Stimulated activated CD4-positive, alpha-beta T cell treated with anti-CD3 and anti-CD28 coated beads, TNF-alpha, amount 100 ng/mL, for 4 hours (primary cell): ENCODE measurements around the gene CACHD1.
"Not testable (repeated sequence)": the region's sequence is repeated elsewhere in the genome, so short reads cannot be mapped to it uniquely, and the experiment has no call there.

Experiments
- DNase-seq, 3 experiments: peaks; one replicate each; pipeline ENCODE4 v3.0.0-alpha.2; 2020; ENCODE audit warnings: low read depth in 3 of 3

The CACHD1 gene

DNA sequence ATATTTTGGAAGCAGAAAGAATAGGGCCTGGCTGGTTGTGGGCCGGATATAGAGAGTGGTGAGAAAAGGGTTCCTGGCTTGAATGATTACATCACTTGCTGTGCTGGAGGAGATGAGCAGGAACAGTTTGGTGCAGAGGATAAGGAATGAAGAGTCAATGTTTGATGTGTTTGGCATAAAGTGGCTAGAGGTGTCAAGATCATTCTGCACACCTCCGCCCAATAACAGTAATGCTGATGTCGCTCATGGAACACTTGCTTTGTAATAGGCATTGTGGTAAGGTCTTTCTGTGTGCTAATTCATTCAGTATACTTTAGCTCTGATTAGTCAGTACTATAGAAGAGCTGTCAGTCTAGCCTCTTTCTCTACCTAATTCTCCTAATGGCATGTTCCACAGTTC is 226.9 kb downstream of the CACHD1 start:
- DNase-seq, result no peak

DNA sequence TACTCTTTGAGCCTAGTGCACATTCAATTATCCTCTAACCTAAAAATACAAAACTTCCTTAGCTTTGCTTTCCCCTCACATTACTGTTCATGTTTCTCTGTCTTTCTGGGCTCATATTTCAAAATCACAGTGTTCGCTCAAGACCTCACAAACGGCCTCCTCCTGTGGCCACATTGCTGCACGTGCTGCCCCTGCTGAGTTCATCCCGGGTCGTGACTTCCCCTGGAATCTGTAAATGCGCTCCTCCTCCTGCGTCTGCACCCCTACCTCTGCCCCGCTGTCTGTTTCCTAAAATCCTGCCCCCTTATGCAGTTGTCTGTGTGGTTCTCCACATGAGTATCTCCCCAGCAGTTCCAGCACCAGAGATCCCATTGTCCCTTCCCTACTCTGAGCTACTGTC is 229.4 kb downstream of the CACHD1 start:
- no peak for DNase-seq

DNA sequence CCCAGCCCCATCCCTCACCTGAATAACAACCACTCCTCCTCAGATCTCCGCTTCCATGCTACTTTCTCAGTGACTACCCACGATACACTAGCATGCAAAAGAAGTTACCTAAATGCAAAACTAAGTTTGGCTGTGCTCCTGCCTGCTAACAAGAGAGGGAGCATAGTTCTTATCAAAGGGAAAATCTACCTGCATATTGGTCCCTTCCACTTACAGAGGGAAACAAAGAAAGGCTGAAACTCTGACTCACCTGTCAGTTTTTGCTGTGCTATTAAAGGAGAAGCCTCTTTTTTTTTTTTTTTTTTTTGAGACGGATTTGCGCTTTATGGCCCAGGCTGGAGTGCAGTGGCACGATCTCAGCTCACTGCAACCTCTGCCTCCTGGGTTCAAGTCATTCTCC is 231.1 kb downstream of the CACHD1 start:
- DNase-seq, result no peak

DNA sequence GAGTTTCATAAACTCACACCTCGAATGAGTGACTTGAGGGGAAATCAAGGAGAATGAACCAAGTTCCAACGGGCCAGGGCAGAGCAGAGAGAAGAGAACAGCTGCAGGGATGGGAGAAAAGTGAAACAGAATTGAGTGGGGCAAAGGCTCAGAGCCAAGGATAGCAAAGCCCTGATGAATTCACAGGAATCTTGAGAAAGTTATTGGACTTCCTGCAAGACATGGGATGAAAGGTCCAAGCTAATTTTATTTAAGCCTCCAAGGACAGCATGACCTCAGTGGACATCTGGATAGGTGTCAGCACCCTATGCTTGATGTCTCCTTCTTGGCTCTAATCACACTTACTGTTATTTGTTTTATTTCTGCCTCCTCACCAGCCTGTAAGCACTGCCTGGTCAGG is 232.0 kb downstream of the CACHD1 start:
- DNase-seq, result no peak

DNA sequence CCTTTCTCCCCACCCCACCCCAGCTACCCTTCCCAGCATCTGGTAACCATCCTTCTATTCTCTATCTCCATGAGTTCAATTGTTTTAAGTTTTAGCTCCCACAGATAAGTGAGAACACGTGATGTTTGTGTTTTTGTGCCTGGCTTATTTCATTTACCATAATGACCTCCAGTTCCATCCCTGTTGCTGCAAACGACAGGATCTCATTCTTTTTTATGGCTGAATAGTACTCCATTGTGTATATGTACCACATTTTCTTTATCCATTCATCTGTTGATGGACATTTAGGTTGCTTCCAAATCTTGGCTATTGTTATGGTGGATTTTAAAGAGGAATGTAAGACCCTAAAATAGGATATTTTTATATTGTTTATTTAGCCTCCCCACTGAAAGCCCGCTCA is 232.7 kb downstream of the CACHD1 start:
- not testable (repeated sequence) for DNase-seq

DNA sequence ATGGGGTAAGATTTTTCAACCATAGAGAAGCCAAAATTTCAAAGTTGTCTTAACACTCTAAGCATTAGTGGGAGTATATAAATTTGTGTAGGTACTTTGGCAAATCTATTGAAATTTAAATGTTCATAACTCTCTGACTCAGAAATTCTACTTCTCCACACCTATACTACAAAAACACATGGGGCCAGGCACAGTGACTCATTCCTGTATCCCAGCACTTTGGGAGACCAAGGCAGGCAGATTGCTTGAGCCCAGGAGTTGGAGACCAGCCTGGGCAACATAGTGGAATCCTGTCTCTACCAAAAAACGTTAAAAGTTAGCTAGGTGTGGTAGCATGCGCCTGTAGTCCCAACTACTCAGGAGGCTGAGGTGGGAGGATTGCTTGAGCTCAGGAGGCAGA is 233.7 kb downstream of the CACHD1 start:
- no peak for DNase-seq

DNA sequence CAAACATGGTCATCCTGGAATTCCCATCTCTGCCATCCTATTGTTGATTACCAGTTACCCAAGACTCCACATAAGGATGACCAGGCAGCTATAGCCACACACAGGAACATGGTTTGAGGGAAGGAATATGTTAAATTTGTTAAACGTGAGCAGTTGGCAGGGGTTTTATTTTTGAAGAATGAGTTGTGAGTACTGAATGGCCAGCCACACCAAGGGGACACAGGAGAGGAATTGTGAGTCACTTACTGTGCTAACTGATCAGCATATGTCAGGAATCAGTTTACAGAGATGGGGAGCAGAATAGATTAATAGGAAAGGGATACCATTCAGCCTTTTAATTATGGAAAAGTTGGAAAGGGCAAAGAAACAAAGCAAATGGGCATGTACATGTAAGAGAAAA is 235.7 kb downstream of the CACHD1 start:
- no peak for DNase-seq

DNA sequence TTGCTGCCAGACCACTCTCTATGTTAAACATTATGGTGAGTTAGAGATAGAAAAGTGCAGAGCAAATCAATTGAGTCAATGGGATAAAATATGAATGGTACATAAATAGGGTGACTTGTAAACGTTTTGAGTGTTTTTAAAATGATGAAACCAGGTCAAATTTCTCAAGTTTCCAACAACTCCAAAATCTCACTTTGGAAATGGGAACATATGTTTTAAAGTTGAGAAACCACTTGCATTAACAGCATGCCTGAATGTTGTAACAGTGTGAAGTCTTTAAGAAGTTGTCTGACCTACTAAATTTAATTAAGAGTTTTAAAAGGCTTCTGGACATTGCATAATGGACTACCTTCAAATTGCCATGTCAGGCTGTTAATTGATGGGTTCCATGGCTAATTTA is 241.3 kb downstream of the CACHD1 start:
- DNase-seq, result no peak

DNA sequence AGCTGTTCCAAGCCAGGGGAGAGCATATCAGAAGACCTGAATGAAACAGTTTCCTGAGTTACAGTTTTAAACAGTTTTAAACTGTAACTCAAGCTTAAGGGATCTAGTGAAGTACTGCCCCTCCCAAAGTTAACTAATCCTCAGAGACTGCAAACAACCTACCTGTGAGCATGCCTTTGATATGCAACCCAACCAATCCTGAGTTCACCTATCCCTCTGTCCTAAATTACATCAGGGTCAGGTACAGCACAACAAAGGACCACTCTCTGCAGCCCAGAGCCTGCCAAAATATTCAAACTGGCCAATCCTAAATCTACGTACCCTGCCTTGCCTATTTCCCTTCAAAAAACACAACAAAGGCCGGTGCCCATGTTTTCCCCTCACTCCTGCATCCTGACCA is 242.1 kb downstream of the CACHD1 start:
- no peak for DNase-seq

DNA sequence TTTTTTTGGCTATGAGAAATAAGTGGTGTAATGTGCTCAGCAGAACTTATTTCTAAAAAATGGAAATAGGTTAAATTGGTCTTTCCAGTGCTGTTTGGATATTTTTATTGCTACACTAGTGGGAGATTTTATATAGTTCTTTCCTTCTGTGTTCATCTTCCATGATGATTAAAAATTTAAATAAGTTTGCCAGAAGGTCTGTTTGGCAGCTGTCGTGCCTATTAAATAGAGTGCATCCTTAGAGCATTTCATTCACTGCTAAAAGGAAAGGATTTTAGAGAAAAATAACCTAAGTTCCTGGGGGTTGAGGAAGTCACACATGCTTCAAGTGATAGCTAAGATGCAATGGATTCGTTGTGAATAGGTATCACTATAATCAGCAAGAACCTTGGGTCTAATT is 245.3 kb downstream of the CACHD1 start:
- DNase-seq, result no peak

DNA sequence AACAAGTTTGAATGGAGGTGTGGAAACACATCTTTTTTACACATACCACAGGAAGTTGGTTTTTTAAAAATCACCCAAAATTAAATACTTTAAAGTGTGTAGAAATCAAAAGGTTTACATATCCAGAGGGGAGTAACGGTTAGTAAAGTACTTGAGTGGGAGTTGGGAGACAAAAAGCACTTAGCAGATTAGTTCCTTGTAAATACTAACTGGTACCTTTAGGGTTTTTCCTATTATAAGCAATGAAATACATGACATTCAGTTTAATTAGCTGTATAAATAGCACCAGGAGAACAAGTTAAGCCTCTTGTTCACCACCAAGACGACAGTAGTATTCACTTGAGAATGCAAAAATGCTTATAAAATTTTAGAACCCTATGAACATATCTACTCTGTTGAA is 251.2 kb downstream of the CACHD1 start:
- DNase-seq, result no peak

DNA sequence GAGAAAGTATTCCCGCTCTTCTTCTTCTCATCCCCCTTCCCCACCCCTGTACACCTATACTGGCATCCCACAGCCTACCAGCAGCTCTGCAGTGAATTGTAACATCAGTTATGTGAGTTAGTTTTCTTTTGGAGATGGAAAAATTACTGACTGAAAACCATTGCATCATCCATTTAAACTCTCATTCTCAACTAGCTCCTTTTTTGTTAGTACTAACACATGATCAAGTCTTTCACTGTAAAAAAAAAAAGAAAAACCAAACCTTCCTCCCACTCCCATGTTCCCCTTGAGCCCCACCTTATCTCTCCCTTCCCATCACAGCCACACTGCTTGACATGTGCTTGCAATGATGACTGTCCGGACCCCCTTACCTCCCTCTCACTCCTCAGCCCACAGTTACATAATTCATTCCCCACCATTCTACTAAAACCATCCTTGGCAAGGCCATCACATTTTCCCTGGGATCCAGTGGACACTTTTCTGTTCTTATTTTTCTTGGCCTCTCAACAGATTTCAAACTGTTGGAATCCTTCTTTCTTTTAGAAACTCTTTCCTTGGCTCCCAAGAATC is 251.7 kb downstream of the CACHD1 start:
- no peak for DNase-seq

DNA sequence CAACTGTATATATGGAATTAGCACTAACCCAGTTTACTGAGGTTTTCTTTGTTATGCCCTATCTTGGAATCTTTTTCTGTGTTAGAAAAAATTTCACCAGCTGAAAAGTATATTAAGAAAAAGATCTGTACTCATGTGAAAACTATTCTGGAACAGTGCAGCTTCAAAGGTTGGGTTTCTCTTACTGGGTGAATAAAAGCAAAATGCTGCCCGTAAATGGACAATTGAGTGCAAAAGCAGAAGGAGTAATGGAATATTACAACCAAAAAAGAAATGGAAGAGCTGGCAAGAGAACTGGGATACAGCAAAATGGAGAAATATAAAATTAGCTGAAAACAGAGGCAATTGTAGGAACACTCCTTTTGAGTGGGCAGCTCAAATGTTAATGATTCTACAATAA is 257.9 kb downstream of the CACHD1 start:
- no peak for DNase-seq

DNA sequence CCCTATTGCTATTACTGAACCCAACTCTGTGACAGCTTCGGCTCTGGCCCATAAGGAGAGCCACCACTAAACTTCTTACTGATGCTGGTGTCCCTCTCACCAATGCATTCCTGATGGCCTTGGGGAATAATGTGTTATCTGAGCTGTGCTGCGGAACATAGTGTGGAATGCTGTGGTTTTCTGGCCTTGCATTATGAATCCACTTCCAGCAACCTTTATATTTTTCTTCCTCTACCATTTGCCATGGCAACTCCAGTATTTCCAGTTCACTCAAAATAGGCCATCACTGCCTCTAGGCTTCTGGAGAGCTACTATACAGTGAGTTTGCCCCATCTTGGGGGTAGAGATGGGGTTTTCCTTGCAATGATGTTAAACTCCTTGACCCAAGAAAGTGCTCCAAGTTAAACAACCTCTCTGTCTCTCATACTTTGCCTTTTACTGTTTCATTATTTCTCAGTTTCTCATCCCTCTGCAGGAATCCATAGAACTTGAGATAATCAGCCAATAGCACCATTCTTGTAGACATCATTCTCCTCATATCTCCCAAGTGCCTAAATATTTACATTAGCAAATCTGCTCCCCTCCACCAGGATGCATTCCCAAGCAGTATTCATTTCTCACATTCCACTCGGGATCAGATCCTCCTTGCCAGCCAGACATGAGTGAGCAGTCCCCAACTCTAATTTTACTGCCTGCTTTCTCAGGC is 263.8 kb downstream of the CACHD1 start:
- no peak for DNase-seq

DNA sequence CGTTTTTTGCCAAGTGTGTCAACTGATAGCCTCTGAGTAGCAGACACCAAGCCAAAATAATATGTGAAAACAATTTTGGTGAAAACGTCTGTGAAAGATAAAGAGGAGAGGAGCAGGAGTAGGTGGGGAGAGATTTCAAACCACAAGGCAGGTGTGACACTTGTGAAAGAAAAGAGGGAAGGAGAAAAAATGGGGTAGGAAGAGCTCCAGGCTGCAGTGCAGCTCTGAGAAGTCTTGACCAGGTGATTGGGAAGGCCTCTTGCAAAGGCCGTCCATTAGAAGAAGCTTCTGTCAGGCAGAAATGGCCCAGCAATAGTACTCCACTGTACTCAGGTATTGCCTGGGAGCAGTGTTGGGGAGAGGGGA is 264.3 kb downstream of the CACHD1 start:
- no peak for DNase-seq

DNA sequence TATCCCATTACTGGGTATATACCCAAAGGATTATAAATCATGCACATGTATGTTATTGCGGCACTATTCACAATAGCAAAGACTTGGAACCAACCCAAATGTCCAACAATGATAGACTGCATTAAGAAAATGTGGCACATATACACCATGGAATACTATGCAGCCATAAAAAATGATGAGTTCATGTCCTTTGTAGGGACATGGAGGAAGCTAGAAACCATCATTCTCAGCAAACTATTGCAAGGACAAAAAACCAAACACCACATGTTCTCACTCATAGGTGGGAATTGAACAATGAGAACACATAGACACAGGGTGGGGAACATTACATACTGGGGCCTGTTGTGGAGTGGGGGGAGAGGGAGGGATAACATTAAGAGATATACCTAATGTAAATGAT is 270.8 kb downstream of the CACHD1 start:
- not testable (repeated sequence) for DNase-seq
